Measurements from ENCODE around the gene CD81.

CD81 gene

GRCh38 chr11:2427721-2428321 lies 50.7 kb downstream of the CD81 start:
- no peaks in the 10 kb centered on the region for H4K20me1 ChIP-seq (ENCODE audit: low read depth, low read length)
- no peak overlapping the region for H3K4me3 ChIP-seq (ENCODE audit: insufficient read depth, low read length, poor library complexity, severe bottlenecking)
- no peak overlapping the region for H3K9ac ChIP-seq (ENCODE audit: low read length)
- no peaks in the 10 kb centered on the region for H3K79me2 ChIP-seq (ENCODE audit: insufficient read depth, low read length)
- H3K27me3 ChIP-seq (ENCODE audit: low read length): no peaks in the 10 kb centered on the region
- no peak overlapping the region for H3K4me2 ChIP-seq (ENCODE audit: low read depth, low read length, poor library complexity, severe bottlenecking)
- no peaks in the 10 kb centered on the region for H3K9me2 ChIP-seq (replicated peaks; ENCODE audit: insufficient read depth, low read length)
- no peaks in the 10 kb centered on the region for H3F3A ChIP-seq (ENCODE audit: insufficient read depth)
- H3K27ac ChIP-seq (ENCODE audit: low read depth, low read length): no peak overlapping the region
- TF ChIP-seq EZH2phosphoT487 (conservative IDR thresholded peaks at IDR 0.05; ENCODE audit: low read length) (no peak), CTCF (IDR thresholded peaks at IDR 0.05; ENCODE audit: insufficient read depth, low read length, poor library complexity, severe bottlenecking) (no peak)
- H2AFZ ChIP-seq (ENCODE audit: low read depth, low read length, severe bottlenecking): no peak overlapping the region
- no peaks in the 10 kb centered on the region for H3K36me3 ChIP-seq (ENCODE audit: low read length)
- H3K9me3 ChIP-seq (ENCODE audit: insufficient read depth, low read length): no peaks in the 10 kb centered on the region

- Histone ChIP-seq H2AFZ (ENCODE audit: low read depth, low read length, severe bottlenecking) (no peak overlapping the region), H3F3A (ENCODE audit: insufficient read depth) (no peaks in the 10 kb centered on the region), H3K9me2 (replicated peaks; ENCODE audit: insufficient read depth, low read length) (no peaks in the 10 kb centered on the region), H3K36me3 (ENCODE audit: low read length) (no peaks in the 10 kb centered on the region), H3K4me3 (ENCODE audit: insufficient read depth, low read length, poor library complexity, severe bottlenecking) (no peak overlapping the region), H4K20me1 (ENCODE audit: low read depth, low read length) (no peaks in the 10 kb centered on the region), H3K27ac (ENCODE audit: low read depth, low read length) (no peak overlapping the region), H3K9me3 (ENCODE audit: insufficient read depth, low read length) (no peaks in the 10 kb centered on the region), H3K9ac (ENCODE audit: low read length) (no peak overlapping the region), H3K79me2 (ENCODE audit: insufficient read depth, low read length) (no peaks in the 10 kb centered on the region), H3K4me2 (ENCODE audit: low read depth, low read length, poor library complexity, severe bottlenecking) (no peak overlapping the region), H3K27me3 (ENCODE audit: low read length) (no peaks in the 10 kb centered on the region)
- no peak for TF ChIP-seq EZH2phosphoT487 (conservative IDR thresholded peaks at IDR 0.05; ENCODE audit: low read length)
- TF ChIP-seq CTCF (IDR thresholded peaks at IDR 0.05; ENCODE audit: insufficient read depth, low read length, poor library complexity, severe bottlenecking): peak; percentile 98
Observed at GRCh38 chr11:2428322-2428795, 51.2 kb downstream of the CD81 start.

- no peaks in the 10 kb centered on the region for H3K27me3 ChIP-seq (ENCODE audit: low read length)
- no peaks in the 10 kb centered on the region for H4K20me1 ChIP-seq (ENCODE audit: low read depth, low read length)
- no peak overlapping the region for H3K4me3 ChIP-seq (ENCODE audit: insufficient read depth, low read length, poor library complexity, severe bottlenecking)
- no peak overlapping the region for H2AFZ ChIP-seq (ENCODE audit: low read depth, low read length, severe bottlenecking)
- H3K9me3 ChIP-seq (ENCODE audit: insufficient read depth, low read length): no peaks in the 10 kb centered on the region
- no peaks in the 10 kb centered on the region for H3F3A ChIP-seq (ENCODE audit: insufficient read depth)
- no peaks in the 10 kb centered on the region for H3K36me3 ChIP-seq (ENCODE audit: low read length)
- H3K9me2 ChIP-seq (replicated peaks; ENCODE audit: insufficient read depth, low read length): no peaks in the 10 kb centered on the region
- TF ChIP-seq CTCF (IDR thresholded peaks at IDR 0.05; ENCODE audit: insufficient read depth, low read length, poor library complexity, severe bottlenecking) (no peak), EZH2phosphoT487 (conservative IDR thresholded peaks at IDR 0.05; ENCODE audit: low read length) (no peak)
- no peak overlapping the region for H3K9ac ChIP-seq (ENCODE audit: low read length)
- no peak overlapping the region for H3K27ac ChIP-seq (ENCODE audit: low read depth, low read length)
- no peaks in the 10 kb centered on the region for H3K79me2 ChIP-seq (ENCODE audit: insufficient read depth, low read length)
- H3K4me2 ChIP-seq (ENCODE audit: low read depth, low read length, poor library complexity, severe bottlenecking): no peak overlapping the region
Observed at GRCh38 chr11:2431395-2431794, 54.3 kb downstream of the CD81 start.

All from SU-DHL-6 (cell line).